Right lobe of liver (tissue), 6 donors: Measurements from ENCODE around the gene TNS4. TPM values are rescaled to one million over a fixed set of nuclear protein-coding genes. Genes with fewer than 3 reads are reported as not detected.
A peak's percentile ranks its signal among the peaks of the same experiment; 100 is the strongest.

Source experiments
- ATAC-seq, 4 donors: fragments of 200-7000 bp; cut with Tn5 transposase; one replicate each; pipeline ENCODE4 v1.9.1; 2020; ENCODE audit warnings: mild to moderate bottlenecking in 4 of 4, moderate library complexity in 4 of 4
- DNase-seq, 3 donors: peaks; one replicate each; pipeline ENCODE4 v3.0.0-alpha.2; 2020
- H3K27ac ChIP-seq, 3 donors: fragments of 200-600 bp; one replicate each; pipeline ENCODE4 v1.8.0; 2022
- H3K27me3 ChIP-seq, 2 donors: fragments of 200-600 bp; one replicate each; pipeline ENCODE4 v1.8.0; 2022
- H3K36me3 ChIP-seq, 4 donors: fragments of 200-600 bp; sonication (generic) in 1 of 4; one replicate each; pipeline versions ENCODE4 v1.5.1 to v1.8.0; 2017 to 2022; ENCODE audit warnings: control low read depth in 1 of 4
- H3K4me1 ChIP-seq, 4 donors: fragments of 200-600 bp; sonication (generic) in 1 of 4; one replicate each; pipeline versions ENCODE4 v1.5.1 to v1.8.0; 2017 to 2022; ENCODE audit warnings: control low read depth in 1 of 4
- H3K4me3 ChIP-seq, 3 donors: fragments of 200-600 bp; one replicate each; pipeline ENCODE4 v1.8.0; 2022
- H3K9me3 ChIP-seq, 4 donors: fragments of 200-600 bp; sonication (generic) in 1 of 4; one replicate each; pipeline versions ENCODE4 v1.5.1 to v1.8.0; 2017 to 2022; ENCODE audit warnings: control low read depth in 1 of 4
- CTCF ChIP-seq, 4 donors: fragments of 200-600 bp in 3 of 4; fragments of 450-650 bp in 1 of 4; IDR thresholded peaks; one replicate each; pipeline versions ENCODE4 v1.5.1 to v1.8.0; 2016 to 2022; ENCODE audit warnings: antibody characterized with exemption in 4 of 4, mild to moderate bottlenecking in 2 of 4
- POLR2A ChIP-seq: fragments of 450-650 bp; IDR thresholded peaks from one replicate; pipeline ENCODE4 v1.6.1; 2017; ENCODE audit warnings: antibody characterized with exemption, mild to moderate bottlenecking
- WGBS: methylation state at CpG from one replicate; pipeline ENCODE4 v1.1.6; 2018; ENCODE audit warnings: low coverage, low lambda C conversion rate; ENCODE audit not compliant: insufficient coverage; ENCODE audit errors: missing lambda C conversion rate; 5-methylcytosine and 5-hydroxymethylcytosine counted together
- intact Hi-C, 2 donors: fragments of 100-400 bp; cut with DNase I; formaldehyde crosslinking; loops; one replicate each; pipeline versions ENCODE4 v1.11.2 to v1.14.1; 2022
- total RNA-seq, 6 experiments: library from RNA; depleted of rRNA in 2 of 6; stranded (reverse); fragments of >200 nt in 2 of 6; fragmentation: NEBNext Ultra II Directional in 3 of 6; extraction: Animal tissue kit (Norgen Biotek cat#: 25700) in 3 of 6; gene quantifications; one replicate each; pipeline versions ENCODE4 v1.1.0 to v1.2.4, GENCODE V29; 2016 to 2023
- donor health status: DM: no; HTN: yes; CAD: no.
- donor health status: DM: no; HTN: no; CAD: no.
- donor health status: DM: no; HTN: no; CAD: no.
- donor health status: DM: no; HTN: yes; CAD: no.
- donor health status: DM: no; HTN: yes; CAD: no.

TNS4 gene
- total RNA-seq, 6 experiments from 2014 or later: not detected

- no peaks in the 10 kb centered on the region for H3K36me3 ChIP-seq
- no peaks in the 10 kb centered on the region for H3K27me3 ChIP-seq
- intact Hi-C loops: loop anchor here in 1 of 2 donors (5.0 kb wide), 1 partner anchor 40 kb away; no protein-coding TSS in a partner anchor
- no CpG with 5 or more reads among the region's 1 CpG for WGBS
- H3K9me3 ChIP-seq: no peaks in the 10 kb centered on the region
- no peak overlapping the region for H3K4me3 ChIP-seq
- no peak overlapping the region for H3K27ac ChIP-seq
- peaks cover 0 to 21% (median 9%) of the 10 kb centered on the region in 4 donors for H3K4me1 ChIP-seq
- ATAC-seq: no peak
- DNase-seq: no peak
- TF ChIP-seq POLR2A: no peak
- no peak for TF ChIP-seq CTCF (IDR thresholded peaks at IDR 0.05)
Observed at GRCh38 chr17:40477796-40478195, 23.6 kb downstream of the TNS4 start.

- Histone ChIP-seq H3K27me3 (no peaks in the 10 kb centered on the region), H3K9me3 (no peaks in the 10 kb centered on the region), H3K27ac (no peak overlapping the region), H3K36me3 (no peaks in the 10 kb centered on the region), H3K4me3 (no peak overlapping the region), H3K4me1 (peaks cover 0 to 22% (median 9%) of the 10 kb centered on the region in 4 donors)
- ATAC-seq: no peak
- TF ChIP-seq POLR2A (no peak), CTCF (IDR thresholded peaks at IDR 0.05) (no peak)
- intact Hi-C loops: loop anchor here in 1 of 2 donors (5.0 kb wide), 1 partner anchor 38 kb away; no protein-coding TSS in a partner anchor
- 92% methylated on average over 9 of the region's 18 CpGs for WGBS
- DNase-seq: no peak
Observed at GRCh38 chr17:40475234-40475908, 26.1 kb downstream of the TNS4 start.

- Histone ChIP-seq H3K27me3 (no peaks in the 10 kb centered on the region), H3K4me3 (no peak overlapping the region), H3K9me3 (no peaks in the 10 kb centered on the region), H3K4me1 (peaks cover 0 to 22% (median 9%) of the 10 kb centered on the region in 4 donors), H3K36me3 (no peaks in the 10 kb centered on the region), H3K27ac (peak overlapping the region in 1 of 3 donors; percentile 13)
- intact Hi-C loops: loop anchor here in 1 of 2 donors (5.0 kb wide), 1 partner anchor 37 kb away; no protein-coding TSS in a partner anchor
- DNase-seq (no peak), ATAC-seq (no peak)
- WGBS: 87% methylated on average over 3 of the region's 9 CpGs
- TF ChIP-seq CTCF (IDR thresholded peaks at IDR 0.05) (no peak), POLR2A (no peak)
Observed at GRCh38 chr17:40474419-40475002, 26.9 kb downstream of the TNS4 start.

- Histone ChIP-seq H3K4me1 (peaks cover 0 to 22% (median 9%) of the 10 kb centered on the region in 4 donors), H3K9me3 (no peaks in the 10 kb centered on the region), H3K36me3 (no peaks in the 10 kb centered on the region), H3K27ac (peak overlapping the region in 2 of 3 donors; percentile 13 to 22), H3K4me3 (no peak overlapping the region), H3K27me3 (no peaks in the 10 kb centered on the region)
- TF ChIP-seq POLR2A: no peak
- no peak for TF ChIP-seq CTCF (IDR thresholded peaks at IDR 0.05)
- ATAC-seq (peak; percentile 51 to 78 (median 72)), DNase-seq (peak in 2 of 3 donors; percentile 75 to 79)
- WGBS: 57% methylated on average over 12 of the region's 16 CpGs
- intact Hi-C loops: no loop called here
Observed at GRCh38 chr17:40473573-40474365, 27.7 kb downstream of the TNS4 start.
